Right lobe of liver (tissue), 4 donors: ENCODE data around the gene DSCAML1.

ENCODE experiments used
- POLR2A ChIP-seq: fragments of 450-650 bp; IDR thresholded peaks from one replicate; pipeline ENCODE4 v1.6.1; 2017; ENCODE audit warnings: antibody characterized with exemption, mild to moderate bottlenecking
- TF ChIP-seq, protein P1 (sequence below), 4 donors: fragments of 200-600 bp in 3 of 4; fragments of 450-650 bp in 1 of 4; IDR thresholded peaks; one replicate each; pipeline versions ENCODE4 v1.5.1 to v1.8.0; 2016 to 2022; ENCODE audit warnings: antibody characterized with exemption in 4 of 4, mild to moderate bottlenecking in 2 of 4
- donor health status: DM: no; HTN: no; CAD: no.
- donor health status: DM: no; HTN: no; CAD: no.
- donor health status: DM: no; HTN: yes; CAD: no.

DNA sequence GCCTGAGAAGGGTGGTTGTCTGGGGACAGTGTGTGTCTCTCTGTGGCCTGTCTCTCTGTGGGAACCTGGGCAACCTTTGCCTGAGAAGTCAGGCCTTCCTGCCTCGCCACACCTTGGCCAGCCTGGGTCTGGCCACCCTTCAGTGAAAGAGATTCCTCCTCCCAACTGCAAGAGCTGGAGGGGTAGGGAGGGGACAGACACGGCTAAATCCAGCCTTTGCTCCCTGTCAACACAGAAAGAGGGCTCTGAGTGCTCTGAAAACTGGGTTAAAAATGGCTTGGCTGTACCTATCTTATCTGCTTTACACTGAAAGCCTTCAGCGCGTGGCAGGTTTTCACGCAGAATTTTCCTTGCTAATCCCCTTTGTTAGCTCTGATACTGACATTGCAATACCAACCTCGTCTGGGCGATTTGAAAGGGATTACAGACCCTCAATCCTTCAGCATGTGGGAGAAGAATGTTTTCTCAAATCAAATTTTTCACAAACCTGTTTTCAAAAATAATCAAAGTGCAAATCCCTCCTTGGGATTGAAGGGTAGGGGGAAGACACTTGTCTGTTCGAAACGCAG is 163.7 kb downstream of the DSCAML1 start:
- TF ChIP-seq, protein P1, sequence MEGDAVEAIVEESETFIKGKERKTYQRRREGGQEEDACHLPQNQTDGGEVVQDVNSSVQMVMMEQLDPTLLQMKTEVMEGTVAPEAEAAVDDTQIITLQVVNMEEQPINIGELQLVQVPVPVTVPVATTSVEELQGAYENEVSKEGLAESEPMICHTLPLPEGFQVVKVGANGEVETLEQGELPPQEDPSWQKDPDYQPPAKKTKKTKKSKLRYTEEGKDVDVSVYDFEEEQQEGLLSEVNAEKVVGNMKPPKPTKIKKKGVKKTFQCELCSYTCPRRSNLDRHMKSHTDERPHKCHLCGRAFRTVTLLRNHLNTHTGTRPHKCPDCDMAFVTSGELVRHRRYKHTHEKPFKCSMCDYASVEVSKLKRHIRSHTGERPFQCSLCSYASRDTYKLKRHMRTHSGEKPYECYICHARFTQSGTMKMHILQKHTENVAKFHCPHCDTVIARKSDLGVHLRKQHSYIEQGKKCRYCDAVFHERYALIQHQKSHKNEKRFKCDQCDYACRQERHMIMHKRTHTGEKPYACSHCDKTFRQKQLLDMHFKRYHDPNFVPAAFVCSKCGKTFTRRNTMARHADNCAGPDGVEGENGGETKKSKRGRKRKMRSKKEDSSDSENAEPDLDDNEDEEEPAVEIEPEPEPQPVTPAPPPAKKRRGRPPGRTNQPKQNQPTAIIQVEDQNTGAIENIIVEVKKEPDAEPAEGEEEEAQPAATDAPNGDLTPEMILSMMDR (IDR thresholded peaks at IDR 0.05): no peak
- TF ChIP-seq POLR2A: no peak
